Measurements from ENCODE around the gene PROC. TPM values are rescaled to one million over a fixed set of nuclear protein-coding genes. Genes with fewer than 3 reads are reported as not detected.
"Not testable (repeated sequence)": the region's sequence is repeated elsewhere in the genome, so short reads cannot be mapped to it uniquely, and the experiment has no call there.

Gene PROC
- polyA plus RNA-seq, 3 donors = 3.2 to 6.5 (median 3.6) TPM

GRCh38 chr2:127449414-127449813, 31.2 kb downstream of the PROC start:
- DNase-seq (ENCODE audit: extremely low read depth in 1 of 11, low read depth in 9 of 11, low spot score in 4 of 11) = no peak

- DNase-seq (ENCODE audit: extremely low read depth in 1 of 11, low read depth in 9 of 11, low spot score in 4 of 11) = no peak
These were observed 31.7 kb downstream of the PROC start for GRCh38 chr2:127449898-127450297.

- no peak for DNase-seq (ENCODE audit: extremely low read depth in 1 of 11, low read depth in 9 of 11, low spot score in 4 of 11)
These were observed 33.8 kb downstream of the PROC start for GRCh38 chr2:127451981-127452380.

GRCh38 chr2:127452423-127452822, 34.2 kb downstream of the PROC start:
- DNase-seq (ENCODE audit: extremely low read depth in 1 of 11, low read depth in 9 of 11, low spot score in 4 of 11) = not testable (repeated sequence)

- no peak for DNase-seq (ENCODE audit: extremely low read depth in 1 of 11, low read depth in 9 of 11, low spot score in 4 of 11)
These were observed 34.8 kb downstream of the PROC start for GRCh38 chr2:127453013-127453391.

- no peak for DNase-seq (ENCODE audit: extremely low read depth in 1 of 11, low read depth in 9 of 11, low spot score in 4 of 11)
These were observed 35.4 kb downstream of the PROC start for GRCh38 chr2:127453392-127454171.

- peak in 7 of 11 donors; percentile 31 to 67 (median 43) for DNase-seq (ENCODE audit: extremely low read depth in 1 of 11, low read depth in 9 of 11, low spot score in 4 of 11)
These were observed 36.7 kb downstream of the PROC start for GRCh38 chr2:127454595-127455565.

- DNase-seq (ENCODE audit: extremely low read depth in 1 of 11, low read depth in 9 of 11, low spot score in 4 of 11) = no peak
These were observed 37.6 kb downstream of the PROC start for GRCh38 chr2:127455566-127456493.

- DNase-seq (ENCODE audit: extremely low read depth in 1 of 11, low read depth in 9 of 11, low spot score in 4 of 11) = no peak
These were observed 38.7 kb downstream of the PROC start for GRCh38 chr2:127456960-127457359.

- DNase-seq (ENCODE audit: extremely low read depth in 1 of 11, low read depth in 9 of 11, low spot score in 4 of 11) = no peak
These were observed 44.2 kb downstream of the PROC start for GRCh38 chr2:127462461-127462860.

- DNase-seq (ENCODE audit: extremely low read depth in 1 of 11, low read depth in 9 of 11, low spot score in 4 of 11) = no peak
These were observed 45.1 kb downstream of the PROC start for GRCh38 chr2:127463155-127463991.

GRCh38 chr2:127464470-127465257, 46.4 kb downstream of the PROC start:
- peak in 1 of 11 donors; percentile 18 for DNase-seq (ENCODE audit: extremely low read depth in 1 of 11, low read depth in 9 of 11, low spot score in 4 of 11)

- no peak for DNase-seq (ENCODE audit: extremely low read depth in 1 of 11, low read depth in 9 of 11, low spot score in 4 of 11)
These were observed 47.0 kb downstream of the PROC start for GRCh38 chr2:127465258-127465657.

GRCh38 chr2:127469051-127469450, 50.8 kb downstream of the PROC start:
- DNase-seq (ENCODE audit: extremely low read depth in 1 of 11, low read depth in 9 of 11, low spot score in 4 of 11) = no peak

GRCh38 chr2:127469974-127470373, 51.7 kb downstream of the PROC start:
- no peak for DNase-seq (ENCODE audit: extremely low read depth in 1 of 11, low read depth in 9 of 11, low spot score in 4 of 11)

GRCh38 chr2:127471286-127471988, 53.2 kb downstream of the PROC start:
- no peak for DNase-seq (ENCODE audit: extremely low read depth in 1 of 11, low read depth in 9 of 11, low spot score in 4 of 11)

- no peak for DNase-seq (ENCODE audit: extremely low read depth in 1 of 11, low read depth in 9 of 11, low spot score in 4 of 11)
These were observed 54.0 kb downstream of the PROC start for GRCh38 chr2:127472268-127472667.
